ENCODE measurements around the gene RFNG.

The RFNG gene

GRCh38 chr17:82051776-82052637, at the start of gene RFNG, which contains the start of gene GPS1:
TSS of gene RFNG (minus strand) at chr17:82051811. CDS start at chr17:82051766, 45 bp downstream.
TSS of gene GPS1 (plus strand) at chr17:82051898. CDS start at chr17:82051932, 34 bp downstream.
- in situ Hi-C loops (cut with MboI; ENCODE audit: low sequenced_read_pairs), result no loop called here

- in situ Hi-C loops (cut with MboI; ENCODE audit: low sequenced_read_pairs), result no loop called here
Measured at GRCh38 chr17:82101301-82101715, 49.7 kb upstream of the RFNG start.

GRCh38 chr17:82100502-82101298, 49.1 kb upstream of the RFNG start:
- in situ Hi-C loops (cut with MboI; ENCODE audit: low sequenced_read_pairs), result no loop called here

- in situ Hi-C loops (cut with MboI; ENCODE audit: low sequenced_read_pairs), result no loop called here
Measured at GRCh38 chr17:82098939-82099763, 47.5 kb upstream of the RFNG start.

- in situ Hi-C loops (cut with MboI; ENCODE audit: low sequenced_read_pairs), result no loop called here
Measured at GRCh38 chr17:82098169-82098938, 46.7 kb upstream of the RFNG start, which contains the start of gene FASN. TSS of gene FASN (minus strand) at chr17:82098236. CDS start at chr17:82096445, 1,791 bp downstream.

- in situ Hi-C loops (cut with MboI; ENCODE audit: low sequenced_read_pairs), result no loop called here
Measured at GRCh38 chr17:82097919-82098168, 46.2 kb upstream of the RFNG start.

- in situ Hi-C loops (cut with MboI; ENCODE audit: low sequenced_read_pairs), result no loop called here
Measured at GRCh38 chr17:82097184-82097918, 45.7 kb upstream of the RFNG start.

- in situ Hi-C loops (cut with MboI; ENCODE audit: low sequenced_read_pairs), result no loop called here
Measured at GRCh38 chr17:82096709-82097183, 45.1 kb upstream of the RFNG start.

- in situ Hi-C loops (cut with MboI; ENCODE audit: low sequenced_read_pairs), result no loop called here
Measured at GRCh38 chr17:82095777-82096708, 44.4 kb upstream of the RFNG start.

- in situ Hi-C loops (cut with MboI; ENCODE audit: low sequenced_read_pairs), result no loop called here
Measured at GRCh38 chr17:82094931-82095776, 43.5 kb upstream of the RFNG start.

GRCh38 chr17:82092995-82093751, 41.6 kb upstream of the RFNG start:
- in situ Hi-C loops (cut with MboI; ENCODE audit: low sequenced_read_pairs), result no loop called here

- in situ Hi-C loops (cut with MboI; ENCODE audit: low sequenced_read_pairs), result no loop called here
Measured at GRCh38 chr17:82092628-82092994, 41.0 kb upstream of the RFNG start.

- in situ Hi-C loops (cut with MboI; ENCODE audit: low sequenced_read_pairs), result no loop called here
Measured at GRCh38 chr17:82092094-82092586, 40.5 kb upstream of the RFNG start.

GRCh38 chr17:82091264-82092066, 39.9 kb upstream of the RFNG start:
- in situ Hi-C loops (cut with MboI; ENCODE audit: low sequenced_read_pairs), result no loop called here

- in situ Hi-C loops (cut with MboI; ENCODE audit: low sequenced_read_pairs), result no loop called here
Measured at GRCh38 chr17:82090549-82091263, 39.1 kb upstream of the RFNG start.
